ENCODE results near the gene KCNIP3.

DNA sequence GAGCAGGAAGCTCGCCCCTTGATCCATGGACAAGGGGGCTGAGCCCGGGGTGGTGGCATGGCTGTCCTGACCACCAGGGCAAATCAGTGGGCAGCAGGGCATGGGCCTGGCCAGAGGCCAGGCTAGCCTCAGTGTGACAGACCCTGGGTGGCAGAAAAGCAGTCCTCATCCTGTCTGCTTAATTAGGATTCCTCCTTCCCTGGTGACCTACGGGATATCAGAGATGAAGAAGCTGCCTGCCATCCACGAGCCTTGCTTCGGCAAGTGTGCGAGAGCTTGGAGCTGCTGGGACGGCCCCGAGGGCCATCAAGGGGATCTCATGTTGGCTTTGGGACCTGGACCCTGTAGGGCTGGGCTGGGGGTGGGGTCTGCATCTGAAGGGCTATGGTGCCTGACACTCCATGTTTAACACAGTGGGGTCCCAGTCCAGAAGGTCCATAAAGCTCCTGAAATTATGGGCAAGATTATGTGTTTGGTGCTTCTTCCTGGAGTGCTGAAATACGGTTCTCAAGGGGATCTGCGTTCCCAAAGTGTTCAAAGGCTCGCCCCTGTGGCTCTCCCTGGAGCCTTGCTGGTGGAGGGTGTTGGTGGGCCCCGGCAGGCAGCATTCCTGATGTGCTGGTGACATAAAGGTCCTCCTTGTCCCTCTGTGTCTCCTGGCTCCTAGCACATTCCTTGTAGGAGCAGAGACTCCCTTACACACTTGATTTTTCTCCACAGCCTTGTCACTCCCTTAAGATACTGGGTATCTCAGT, 52.6 kb downstream of the KCNIP3 start:
- TF ChIP-seq, protein P1, sequence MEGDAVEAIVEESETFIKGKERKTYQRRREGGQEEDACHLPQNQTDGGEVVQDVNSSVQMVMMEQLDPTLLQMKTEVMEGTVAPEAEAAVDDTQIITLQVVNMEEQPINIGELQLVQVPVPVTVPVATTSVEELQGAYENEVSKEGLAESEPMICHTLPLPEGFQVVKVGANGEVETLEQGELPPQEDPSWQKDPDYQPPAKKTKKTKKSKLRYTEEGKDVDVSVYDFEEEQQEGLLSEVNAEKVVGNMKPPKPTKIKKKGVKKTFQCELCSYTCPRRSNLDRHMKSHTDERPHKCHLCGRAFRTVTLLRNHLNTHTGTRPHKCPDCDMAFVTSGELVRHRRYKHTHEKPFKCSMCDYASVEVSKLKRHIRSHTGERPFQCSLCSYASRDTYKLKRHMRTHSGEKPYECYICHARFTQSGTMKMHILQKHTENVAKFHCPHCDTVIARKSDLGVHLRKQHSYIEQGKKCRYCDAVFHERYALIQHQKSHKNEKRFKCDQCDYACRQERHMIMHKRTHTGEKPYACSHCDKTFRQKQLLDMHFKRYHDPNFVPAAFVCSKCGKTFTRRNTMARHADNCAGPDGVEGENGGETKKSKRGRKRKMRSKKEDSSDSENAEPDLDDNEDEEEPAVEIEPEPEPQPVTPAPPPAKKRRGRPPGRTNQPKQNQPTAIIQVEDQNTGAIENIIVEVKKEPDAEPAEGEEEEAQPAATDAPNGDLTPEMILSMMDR (IDR thresholded peaks at IDR 0.05) = no peak
- TF ChIP-seq EZH2 (IDR thresholded peaks at IDR 0.05; ENCODE audit: borderline replicate concordance, insufficient read depth, low read depth, low read length, poor library complexity, severe bottlenecking) = no peak

Measured in B cell (primary cell).